Aorta (tissue), 5 donors: ENCODE results near the gene PPFIA2. TPM values are rescaled to one million over a fixed set of nuclear protein-coding genes. Genes with fewer than 3 reads are reported as not detected.

Source experiments
- ATAC-seq: fragments of 200-7000 bp; cut with Tn5 transposase; one replicate; pipeline ENCODE4 v1.9.1; 2022; ENCODE audit warnings: moderate library complexity; ENCODE audit not compliant: low FRiP score
- DNase-seq, 2 donors: peaks; one replicate each; pipeline ENCODE4 v3.0.0-alpha.2; 2020
- H3K27ac ChIP-seq, 2 donors: one replicate each; pipeline ENCODE4 v1.5.1; 2013; ENCODE audit warnings: low read length in 2 of 2, mild to moderate bottlenecking in 2 of 2, moderate library complexity in 2 of 2, control low read depth in 1 of 2, inconsistent platforms in 1 of 2, low read depth in 1 of 2
- H3K27me3 ChIP-seq, 2 donors: one replicate each; pipeline ENCODE4 v1.6.1; 2013; ENCODE audit warnings: control low read depth in 1 of 2, low read length in 1 of 2, mild to moderate bottlenecking in 1 of 2, moderate library complexity in 1 of 2; ENCODE audit not compliant: insufficient read depth in 2 of 2, control insufficient read depth in 1 of 2
- H3K36me3 ChIP-seq, 2 donors: one replicate each; pipeline ENCODE4 v1.6.1; 2013; ENCODE audit warnings: control low read depth in 1 of 2, low read length in 1 of 2, mild to moderate bottlenecking in 1 of 2; ENCODE audit not compliant: insufficient read depth in 2 of 2, control insufficient read depth in 1 of 2
- H3K4me1 ChIP-seq, 2 donors: one replicate each; pipeline ENCODE4 v1.6.1; 2013; ENCODE audit warnings: low read length in 2 of 2, control low read depth in 1 of 2, mild to moderate bottlenecking in 1 of 2, moderate library complexity in 1 of 2; ENCODE audit not compliant: insufficient read depth in 2 of 2, control insufficient read depth in 1 of 2
- H3K4me3 ChIP-seq, 2 donors: one replicate each; pipeline ENCODE4 v1.5.1; 2013; ENCODE audit warnings: low read length in 2 of 2, control low read depth in 1 of 2, mild to moderate bottlenecking in 1 of 2
- H3K9me3 ChIP-seq: one replicate; pipeline ENCODE4 v1.6.1; 2013; ENCODE audit warnings: mild to moderate bottlenecking, low read length; ENCODE audit not compliant: control insufficient read depth
- WGBS, 2 donors: extraction: QIAGEN DNeasy Blood & Tissue Kit; methylation state at CpG; one replicate each; pipeline ENCODE4 v1.1.7; 2013; 5-methylcytosine and 5-hydroxymethylcytosine counted together
- intact Hi-C, 2 donors: fragments of 100-400 bp; cut with DNase I; formaldehyde crosslinking; loops; one replicate each; pipeline versions ENCODE4 v1.14.2 to v1.15.0; 2022
- polyA plus RNA-seq, 2 donors: library from polyadenylated mRNA; stranded (reverse); fragments of 200-250 nt; gene quantifications; one replicate each; pipeline ENCODE4 v1.2.3, GENCODE V29; 2013
- total RNA-seq, 2 donors: library from RNA; stranded (reverse); fragmentation: NEBNext Ultra II Directional; extraction: Animal tissue kit (Norgen Biotek cat#: 25700); gene quantifications; one replicate each; pipeline ENCODE4 v1.2.1, GENCODE V29; 2021
- donor health status: healthy with polysubstance abuse.
- donor health status: Bipolar disorder and iron deficiency.
- donor health status: DM: no; HTN: no; CAD: no.
- donor health status: DM: no; HTN: no; CAD: no.
- donor health status: DM: yes; HTN: yes; CAD: no.

PPFIA2 gene
- total and polyA plus RNA-seq, 4 donors = 5.4 to 46.6 (median 15.7) TPM

- no peaks in the 10 kb centered on the region for H3K27me3 ChIP-seq
- H3K36me3 ChIP-seq = no peaks in the 10 kb centered on the region
- ATAC-seq (no peak), DNase-seq (no peak)
- no peaks in the 10 kb centered on the region for H3K9me3 ChIP-seq
- H3K27ac ChIP-seq = no peak overlapping the region
- H3K4me1 ChIP-seq = no peaks in the 10 kb centered on the region
- peak overlapping the region; percentile 53 to 85 for H3K4me3 ChIP-seq
- intact Hi-C loops = loop anchor here in 1 of 2 donors (5.0 kb wide), 1 partner anchor 44 kb away; no protein-coding TSS in a partner anchor
- 7 to 8% methylated on average over 7 of the region's 7 CpGs for WGBS, 2 donors
Measured at GRCh38 chr12:81757731-81758365, 1.3 kb downstream of the PPFIA2 start.

DNA sequence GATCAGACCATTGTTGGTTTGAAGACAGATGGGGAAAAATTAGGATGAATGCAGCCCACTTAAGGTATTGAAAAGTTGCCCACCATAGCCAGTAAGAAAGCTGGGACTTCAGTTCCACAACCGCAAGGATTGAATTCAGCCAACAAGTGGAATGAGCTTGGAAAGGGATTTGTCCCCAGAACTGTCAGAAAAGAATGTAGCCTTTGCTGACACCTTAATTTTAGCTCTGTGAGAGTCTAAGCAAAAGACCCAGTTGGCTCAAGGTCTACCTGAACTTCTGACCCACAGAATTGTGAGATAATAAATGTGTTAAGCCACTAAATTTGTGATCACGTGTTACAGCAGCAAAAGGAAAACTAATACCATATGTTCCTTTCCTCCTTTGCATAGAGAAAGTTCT is 29.4 kb downstream of the PPFIA2 start:
- Histone ChIP-seq H3K4me3 (no peak overlapping the region), H3K27ac (no peak overlapping the region), H3K36me3 (no peaks in the 10 kb centered on the region), H3K4me1 (no peaks in the 10 kb centered on the region), H3K27me3 (no peaks in the 10 kb centered on the region), H3K9me3 (no peaks in the 10 kb centered on the region)
- intact Hi-C loops = no loop called here
- DNase-seq = no peak
- 64 to 76% methylated on average over 2 of the region's 2 CpGs for WGBS, 2 donors
- no peak for ATAC-seq

DNA sequence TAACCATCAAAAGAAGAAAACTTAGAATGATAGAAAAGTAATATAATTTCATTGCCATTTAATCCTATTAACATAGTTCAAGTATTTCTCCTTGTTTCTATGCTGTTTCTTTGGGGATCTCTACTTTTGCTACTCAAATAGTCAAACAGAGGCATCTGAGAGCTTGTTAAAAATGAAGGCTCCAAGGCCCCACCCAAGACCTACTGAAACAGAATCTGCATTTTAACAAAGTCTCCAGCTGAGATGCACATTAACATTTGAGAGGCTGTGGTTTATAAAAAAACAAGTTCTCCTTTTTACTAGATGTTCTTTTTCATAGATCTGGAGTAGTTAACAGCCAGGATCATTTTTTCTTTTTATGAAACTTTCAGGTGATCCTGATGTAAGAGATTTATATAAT is 31.8 kb downstream of the PPFIA2 start:
- Histone ChIP-seq H3K27me3 (no peaks in the 10 kb centered on the region), H3K4me1 (no peaks in the 10 kb centered on the region), H3K27ac (no peak overlapping the region), H3K4me3 (no peak overlapping the region), H3K36me3 (no peaks in the 10 kb centered on the region), H3K9me3 (no peaks in the 10 kb centered on the region)
- DNase-seq (no peak), ATAC-seq (no peak)
- intact Hi-C loops = no loop called here

- Histone ChIP-seq H3K27ac (no peak overlapping the region), H3K4me1 (no peaks in the 10 kb centered on the region), H3K36me3 (no peaks in the 10 kb centered on the region), H3K4me3 (no peak overlapping the region), H3K27me3 (no peaks in the 10 kb centered on the region), H3K9me3 (no peaks in the 10 kb centered on the region)
- intact Hi-C loops = no loop called here
- 95 to 100% methylated on average over 1 of the region's 1 CpG for WGBS, 2 donors
- no peak for DNase-seq
- no peak for ATAC-seq
Measured at GRCh38 chr12:81726634-81727033, 32.5 kb downstream of the PPFIA2 start.

GRCh38 chr12:81723361-81723760 is 35.8 kb downstream of the PPFIA2 start:
- no peaks in the 10 kb centered on the region for H3K27me3 ChIP-seq
- ATAC-seq = no peak
- WGBS, 2 donors = 55 to 60% methylated on average over 1 of the region's 1 CpG
- intact Hi-C loops = no loop called here
- no peak overlapping the region for H3K27ac ChIP-seq
- no peaks in the 10 kb centered on the region for H3K36me3 ChIP-seq
- DNase-seq = no peak
- no peaks in the 10 kb centered on the region for H3K4me1 ChIP-seq
- no peak overlapping the region for H3K4me3 ChIP-seq
- no peaks in the 10 kb centered on the region for H3K9me3 ChIP-seq

DNA sequence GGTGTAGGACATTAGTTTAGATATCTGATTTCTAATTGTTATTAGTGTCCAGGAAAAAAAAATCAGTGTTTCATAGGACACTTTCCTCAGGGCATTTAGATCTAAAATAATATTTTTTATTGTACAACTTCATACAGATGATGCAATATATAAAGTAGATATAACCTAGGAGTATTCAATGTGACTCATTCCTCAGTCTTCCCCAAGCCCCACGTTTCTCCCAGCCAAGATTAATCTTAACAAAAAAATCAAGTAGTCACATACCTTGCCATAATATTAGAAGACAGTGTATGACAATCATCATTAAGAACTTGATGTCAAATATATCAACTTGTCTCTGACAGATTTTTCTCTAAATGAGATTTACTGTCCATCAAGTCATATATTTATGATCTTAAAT is 37.1 kb downstream of the PPFIA2 start:
- ATAC-seq (no peak), DNase-seq (no peak)
- Histone ChIP-seq H3K27ac (no peak overlapping the region), H3K36me3 (no peaks in the 10 kb centered on the region), H3K27me3 (no peaks in the 10 kb centered on the region), H3K9me3 (no peaks in the 10 kb centered on the region), H3K4me3 (no peak overlapping the region), H3K4me1 (no peaks in the 10 kb centered on the region)
- 26 to 27% methylated on average over 1 of the region's 1 CpG for WGBS, 2 donors
- intact Hi-C loops = no loop called here

- Histone ChIP-seq H3K4me1 (no peaks in the 10 kb centered on the region), H3K4me3 (no peak overlapping the region), H3K36me3 (no peaks in the 10 kb centered on the region), H3K27me3 (no peaks in the 10 kb centered on the region), H3K27ac (no peak overlapping the region), H3K9me3 (no peaks in the 10 kb centered on the region)
- ATAC-seq (no peak), DNase-seq (no peak)
- WGBS, 2 donors = 17 to 24% methylated on average over 2 of the region's 2 CpGs
- intact Hi-C loops = no loop called here
Measured at GRCh38 chr12:81718616-81719015, 40.5 kb downstream of the PPFIA2 start.

DNA sequence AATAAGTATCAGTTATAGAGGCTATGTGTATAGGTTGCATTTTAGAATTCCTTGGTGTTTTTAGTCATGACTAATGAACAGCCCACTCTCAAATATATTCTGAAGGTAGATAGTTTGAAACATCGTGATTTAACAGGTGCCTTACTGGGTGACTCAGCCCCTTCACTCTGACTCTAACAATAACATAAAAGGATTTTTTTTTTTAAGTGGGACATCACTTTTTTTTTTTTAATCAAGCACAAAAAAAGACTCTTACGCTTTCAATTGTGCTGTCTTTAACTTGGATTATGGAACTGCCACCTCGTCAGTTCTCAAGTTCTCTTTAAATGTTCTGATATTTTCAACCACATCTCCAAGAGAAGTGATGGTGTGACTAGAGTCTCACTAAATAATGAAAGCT is 46.6 kb downstream of the PPFIA2 start:
- intact Hi-C loops = no loop called here
- H3K4me3 ChIP-seq = no peak overlapping the region
- no peaks in the 10 kb centered on the region for H3K4me1 ChIP-seq
- H3K36me3 ChIP-seq = no peaks in the 10 kb centered on the region
- H3K27ac ChIP-seq = no peak overlapping the region
- no peaks in the 10 kb centered on the region for H3K9me3 ChIP-seq
- 94% methylated on average over 3 of the region's 3 CpGs for WGBS, 2 donors
- H3K27me3 ChIP-seq = no peaks in the 10 kb centered on the region
- no peak for ATAC-seq
- no peak for DNase-seq

DNA sequence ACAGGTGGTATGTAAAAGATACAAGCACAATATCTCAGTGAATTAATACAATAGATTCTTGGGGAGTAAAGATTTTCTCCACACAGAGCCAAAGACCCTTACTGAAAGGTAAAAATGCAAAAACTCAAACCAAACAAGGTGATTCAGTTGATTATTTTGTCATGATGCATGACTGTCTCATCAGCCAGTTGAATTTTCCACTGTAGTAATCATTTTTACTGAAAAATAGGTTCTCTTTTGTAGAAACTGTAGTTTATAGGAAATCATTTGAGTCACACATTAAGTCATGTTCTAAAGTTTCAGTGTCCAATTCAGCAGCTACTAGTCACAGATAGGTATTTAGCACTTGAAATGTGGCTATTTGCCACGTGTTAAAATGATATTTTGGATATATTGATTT is 53.6 kb downstream of the PPFIA2 start:
- Histone ChIP-seq H3K36me3 (no peaks in the 10 kb centered on the region), H3K27me3 (no peaks in the 10 kb centered on the region), H3K9me3 (peaks cover 1% of the 10 kb centered on the region), H3K27ac (no peak overlapping the region), H3K4me1 (no peaks in the 10 kb centered on the region), H3K4me3 (no peak overlapping the region)
- ATAC-seq (no peak), DNase-seq (no peak)
- intact Hi-C loops = no loop called here
- 67 to 73% methylated on average over 1 of the region's 1 CpG for WGBS, 2 donors
